T-helper 17 cell (primary cell): ENCODE data around the gene NEB. TPM values are rescaled to one million over a fixed set of nuclear protein-coding genes. Genes with fewer than 3 reads are reported as not detected.
"Not testable (repeated sequence)": the region's sequence is repeated elsewhere in the genome, so short reads cannot be mapped to it uniquely, and the experiment has no call there.

Experiments
- ATAC-seq: fragments of 150-1000 bp; cut with Tn5 transposase; 2 replicates; pipeline ENCODE4 v1.10.0; 2021; ENCODE audit warnings: mild to moderate bottlenecking, moderate library complexity
- DNase-seq, 3 donors: peaks; one replicate each; pipeline versions ENCODE4 v3.0.0 to v3.0.0-alpha.2; 2020 to 2021
- H3K9me3 ChIP-seq: one replicate; pipeline ENCODE4 v1.7.0; 2013; ENCODE audit warnings: low read length, mild to moderate bottlenecking; ENCODE audit not compliant: control insufficient read depth, poor library complexity, severe bottlenecking
- H3K27ac Mint-ChIP-seq: one replicate; pipeline ENCODE4 v1.8.0; 2022; ENCODE audit warnings: mild to moderate bottlenecking, moderate library complexity, mixed read lengths
- H3K27me3 Mint-ChIP-seq: one replicate; pipeline ENCODE4 v1.8.0; 2022; ENCODE audit warnings: mixed read lengths
- H3K36me3 Mint-ChIP-seq: one replicate; pipeline ENCODE4 v1.8.0; 2022; ENCODE audit warnings: low read depth, mixed read lengths
- H3K4me1 Mint-ChIP-seq: one replicate; pipeline ENCODE4 v1.8.0; 2022; ENCODE audit warnings: mild to moderate bottlenecking, mixed read lengths
- H3K4me3 Mint-ChIP-seq: one replicate; pipeline ENCODE4 v1.8.0; 2022; ENCODE audit warnings: mild to moderate bottlenecking, moderate library complexity, mixed read lengths
- total RNA-seq, 4 donors: library from RNA in 2 of 4; stranded (reverse) in 2 of 4; gene quantifications; one replicate each; pipeline ENCODE4 v1.2.3 and lab custom pipeline; 2022 to 2026

Gene NEB
- total RNA-seq, 2 donors from 2014 or later = 1.6 to 1.7 TPM

DNA sequence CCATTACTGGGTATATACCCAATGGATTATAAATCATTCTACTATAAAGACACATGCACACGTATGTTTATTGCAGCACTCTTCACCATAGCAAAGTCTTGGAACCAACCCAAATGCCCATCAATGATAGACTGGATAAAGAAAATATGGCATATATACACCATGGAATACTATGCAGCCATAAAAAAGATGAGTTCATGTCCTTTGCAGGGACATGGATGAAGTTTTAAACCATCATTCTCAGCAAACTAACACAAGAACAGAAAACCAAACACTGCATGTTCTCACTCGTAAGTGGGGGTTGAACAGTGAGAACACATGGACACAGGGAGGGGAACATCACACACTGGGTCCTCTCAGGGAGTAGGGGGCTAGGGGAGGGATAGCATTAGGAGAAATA, 174.8 kb downstream of the NEB start:
- H3K27me3 Mint-ChIP-seq, H3K4me1 Mint-ChIP-seq, H3K4me3 Mint-ChIP-seq, H3K9me3 ChIP-seq, DNase-seq, H3K36me3 Mint-ChIP-seq, ATAC-seq, H3K27ac Mint-ChIP-seq: not testable (repeated sequence)

DNA sequence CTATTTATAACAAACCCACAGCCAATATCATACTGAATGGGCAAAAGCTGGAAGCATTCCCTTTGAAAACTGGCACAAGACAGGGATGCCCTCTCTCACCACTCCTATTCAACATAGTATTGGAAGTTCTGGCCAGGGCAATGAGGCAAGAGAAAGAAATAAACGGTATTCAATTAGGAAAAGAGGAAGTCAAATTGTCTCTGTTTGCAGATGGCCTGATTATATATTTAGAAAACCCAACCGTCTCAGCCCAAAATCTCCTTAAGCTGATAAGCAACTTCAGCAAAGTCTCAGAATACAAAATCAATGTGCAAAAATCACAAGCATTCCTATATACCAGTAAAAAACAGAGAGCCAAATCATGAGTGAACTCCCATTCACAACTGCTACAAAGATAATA, 176.4 kb downstream of the NEB start:
- H3K27me3 Mint-ChIP-seq, H3K4me1 Mint-ChIP-seq, ATAC-seq, H3K9me3 ChIP-seq, H3K4me3 Mint-ChIP-seq, H3K27ac Mint-ChIP-seq, DNase-seq, H3K36me3 Mint-ChIP-seq: not testable (repeated sequence)

DNA sequence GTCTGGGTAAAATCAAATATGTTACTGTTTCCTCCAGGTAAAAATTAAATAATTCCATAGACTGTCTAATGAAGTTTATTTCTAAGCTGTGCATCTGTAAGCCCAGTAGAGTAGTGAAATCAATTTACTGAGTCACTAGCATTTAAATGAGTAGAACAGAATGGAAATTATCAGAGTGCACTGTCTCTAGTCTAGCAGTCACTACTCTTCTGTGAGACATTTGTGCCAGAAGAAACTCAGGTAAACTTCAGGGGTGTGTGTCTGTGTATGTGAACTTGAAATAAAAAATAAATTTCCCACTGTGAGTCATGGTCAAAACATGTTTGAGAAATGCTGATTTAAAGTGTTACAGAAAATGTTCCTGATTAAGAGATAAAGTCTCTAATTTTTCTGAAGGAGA, 178.2 kb downstream of the NEB start:
- DNase-seq (no peak), ATAC-seq (no peak)
- Mint-ChIP-seq H3K27me3 (no peaks in the 10 kb centered on the region), H3K27ac (no peak overlapping the region), H3K4me3 (no peak overlapping the region), H3K36me3 (no peaks in the 10 kb centered on the region), H3K4me1 (no peaks in the 10 kb centered on the region)
- H3K9me3 ChIP-seq = no peaks in the 10 kb centered on the region

DNA sequence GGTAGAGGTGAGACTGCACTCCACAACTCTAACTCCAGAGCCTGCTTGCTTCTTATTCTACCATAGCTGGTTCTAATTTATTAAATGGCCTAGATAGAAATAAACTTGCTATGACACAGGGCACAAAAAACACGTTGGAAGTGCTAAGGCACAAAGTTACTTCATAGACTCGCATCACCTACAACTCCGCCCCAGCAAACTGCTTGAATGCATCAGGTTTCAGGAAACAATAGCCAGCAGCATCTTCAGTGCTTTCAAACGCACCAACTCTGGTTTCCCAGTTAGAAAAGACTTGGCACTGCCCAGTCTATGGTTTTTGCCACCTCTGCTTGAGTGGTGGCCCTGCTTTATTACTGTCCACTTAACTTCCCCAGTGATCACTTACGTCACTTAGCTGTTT, 182.0 kb downstream of the NEB start:
- Mint-ChIP-seq H3K4me1 (no peaks in the 10 kb centered on the region), H3K36me3 (no peaks in the 10 kb centered on the region), H3K27ac (no peak overlapping the region), H3K27me3 (no peaks in the 10 kb centered on the region), H3K4me3 (no peak overlapping the region)
- DNase-seq (no peak), ATAC-seq (no peak)
- no peaks in the 10 kb centered on the region for H3K9me3 ChIP-seq

DNA sequence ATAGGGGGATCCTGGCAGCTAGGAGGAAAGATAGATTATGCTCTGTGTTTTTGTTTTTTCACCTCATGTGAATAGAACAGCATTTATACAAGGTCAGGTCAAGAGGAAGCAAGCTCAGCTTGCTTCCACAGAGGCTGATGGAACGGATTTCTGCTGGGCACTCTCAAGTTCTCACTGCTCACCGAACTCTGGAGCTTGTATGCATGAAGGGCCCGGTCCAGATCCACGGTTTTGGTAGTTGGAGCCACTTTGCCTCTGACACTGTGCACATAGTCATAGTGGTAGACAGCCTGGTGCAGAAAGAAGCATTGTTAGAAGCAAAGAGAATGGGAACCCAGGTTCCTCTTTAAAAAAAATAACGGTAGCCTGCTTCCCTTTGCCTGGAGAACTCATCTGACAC, 182.7 kb downstream of the NEB start:
- H3K36me3 Mint-ChIP-seq = no peaks in the 10 kb centered on the region
- ATAC-seq = no peak
- H3K4me3 Mint-ChIP-seq = no peak overlapping the region

DNA sequence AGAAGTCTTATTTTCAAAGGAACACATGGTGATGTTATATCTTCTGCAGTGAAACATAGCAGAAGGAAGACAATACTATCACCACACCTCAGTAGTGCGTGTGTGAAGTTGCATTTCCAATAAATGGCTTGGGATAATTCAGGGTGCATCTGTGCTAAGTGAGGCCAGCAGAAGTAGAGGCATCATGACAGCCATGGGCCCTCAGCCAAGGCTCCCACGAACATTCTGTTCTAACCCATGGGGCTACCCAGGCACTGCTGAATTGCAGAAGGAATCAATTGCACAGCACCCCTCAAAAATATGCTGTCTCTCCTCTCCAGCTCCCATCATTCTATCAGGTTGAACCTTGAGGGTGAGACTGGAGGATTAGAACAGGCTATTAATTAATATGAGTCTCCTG, 185.1 kb downstream of the NEB start:
- no peaks in the 10 kb centered on the region for H3K4me1 Mint-ChIP-seq
- H3K36me3 Mint-ChIP-seq = no peaks in the 10 kb centered on the region
- no peak overlapping the region for H3K4me3 Mint-ChIP-seq
- no peaks in the 10 kb centered on the region for H3K9me3 ChIP-seq
- no peak for ATAC-seq
- no peak for DNase-seq
- no peaks in the 10 kb centered on the region for H3K27me3 Mint-ChIP-seq
- no peak overlapping the region for H3K27ac Mint-ChIP-seq

More for the DNA sequence above, 182.7 kb downstream of the NEB start:
- no peak overlapping the region for H3K27ac Mint-ChIP-seq
- H3K4me1 Mint-ChIP-seq = no peaks in the 10 kb centered on the region
- no peaks in the 10 kb centered on the region for H3K27me3 Mint-ChIP-seq
- no peaks in the 10 kb centered on the region for H3K9me3 ChIP-seq
- no peak for DNase-seq

DNA sequence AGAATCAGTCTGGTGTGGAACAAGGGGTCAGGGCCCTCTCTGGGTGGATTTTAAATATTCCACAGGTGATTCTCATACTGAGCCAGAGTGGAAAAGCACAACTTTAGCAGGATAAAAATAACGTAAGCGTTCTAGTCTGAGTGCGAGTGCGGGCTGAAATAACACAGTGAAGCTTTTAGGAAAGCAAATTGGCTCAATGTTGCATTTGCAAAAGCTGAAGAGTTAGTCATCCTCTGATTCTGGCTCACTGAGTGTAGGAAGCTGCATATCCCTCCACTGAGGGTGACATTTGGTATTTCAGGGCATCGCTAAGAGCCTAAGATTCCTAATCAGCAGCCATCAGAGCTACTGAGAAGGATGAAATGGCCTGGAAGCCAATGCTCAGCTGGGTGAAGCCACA, 189.8 kb downstream of the NEB start:
- DNase-seq (no peak), ATAC-seq (no peak)
- Mint-ChIP-seq H3K4me1 (no peaks in the 10 kb centered on the region), H3K27ac (no peak overlapping the region), H3K36me3 (no peaks in the 10 kb centered on the region), H3K27me3 (no peaks in the 10 kb centered on the region), H3K4me3 (no peak overlapping the region)
- no peaks in the 10 kb centered on the region for H3K9me3 ChIP-seq

DNA sequence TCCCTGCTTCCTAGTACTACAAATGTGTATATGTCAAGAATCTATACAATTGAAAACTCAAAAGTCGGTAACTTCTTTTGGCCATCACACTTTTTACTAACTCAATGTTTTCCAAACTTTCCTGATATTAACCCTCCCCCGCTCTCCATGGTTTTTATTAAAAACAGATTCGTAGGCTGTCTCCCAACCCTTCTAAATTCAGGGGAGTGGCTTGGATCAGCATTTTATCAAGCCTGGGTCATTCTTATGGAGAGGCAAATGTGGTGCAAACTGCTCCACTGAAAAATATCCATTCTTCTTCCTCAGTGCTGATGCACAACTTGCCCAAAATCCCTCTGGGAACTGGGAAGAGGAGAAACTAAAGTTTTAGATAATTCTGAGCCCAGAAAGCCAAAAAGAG, 190.4 kb downstream of the NEB start:
- ATAC-seq (no peak), DNase-seq (no peak)
- no peaks in the 10 kb centered on the region for H3K4me1 Mint-ChIP-seq
- H3K27me3 Mint-ChIP-seq = no peaks in the 10 kb centered on the region
- peaks cover 2% of the 10 kb centered on the region for H3K36me3 Mint-ChIP-seq
- no peak overlapping the region for H3K27ac Mint-ChIP-seq
- H3K4me3 Mint-ChIP-seq = no peak overlapping the region
- no peaks in the 10 kb centered on the region for H3K9me3 ChIP-seq

DNA sequence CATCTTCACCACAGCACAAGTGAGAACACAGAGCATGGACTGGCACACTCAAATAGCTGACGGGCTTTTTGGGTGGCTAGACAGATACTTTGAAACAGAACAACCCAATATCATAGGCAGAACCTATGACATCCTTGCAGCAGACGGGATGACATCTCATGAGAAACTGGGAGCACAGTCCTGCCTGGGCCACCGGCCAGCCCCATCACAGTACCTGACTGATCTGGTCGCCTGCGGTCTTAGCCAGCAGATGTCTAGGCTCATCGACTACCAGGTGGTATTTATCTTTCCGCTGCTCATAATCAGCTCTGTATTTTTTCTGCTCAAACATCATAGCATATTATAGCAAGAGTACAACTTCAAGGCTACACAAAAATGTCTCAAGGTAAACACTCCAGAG, 200.3 kb downstream of the NEB start:
- Mint-ChIP-seq H3K4me1 (no peaks in the 10 kb centered on the region), H3K27ac (no peak overlapping the region), H3K4me3 (no peak overlapping the region), H3K27me3 (no peaks in the 10 kb centered on the region), H3K36me3 (no peaks in the 10 kb centered on the region)
- ATAC-seq (no peak), DNase-seq (no peak)
- no peaks in the 10 kb centered on the region for H3K9me3 ChIP-seq

DNA sequence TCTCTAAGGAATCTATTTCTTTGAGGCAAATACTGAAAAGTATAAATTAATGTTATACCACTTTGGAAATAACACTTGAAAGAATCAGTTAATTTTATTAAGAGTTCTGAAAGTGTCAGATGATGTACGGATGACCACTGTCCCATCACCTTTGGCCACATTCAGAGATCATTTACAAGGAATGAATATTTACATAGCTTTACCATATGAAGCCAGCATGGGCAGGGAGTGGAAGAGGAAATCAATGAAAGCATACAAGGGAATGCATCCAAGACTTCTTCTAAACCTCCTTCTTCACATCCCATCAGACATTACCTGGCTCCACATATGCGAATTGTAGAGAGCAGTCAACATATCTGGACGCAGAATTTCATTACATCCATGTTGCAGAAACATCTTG, 201.1 kb downstream of the NEB start:
- ATAC-seq = no peak
- no peak overlapping the region for H3K4me3 Mint-ChIP-seq
- H3K27me3 Mint-ChIP-seq = no peaks in the 10 kb centered on the region
- no peaks in the 10 kb centered on the region for H3K9me3 ChIP-seq
- DNase-seq = no peak
- H3K4me1 Mint-ChIP-seq = no peaks in the 10 kb centered on the region
- no peaks in the 10 kb centered on the region for H3K36me3 Mint-ChIP-seq
- no peak overlapping the region for H3K27ac Mint-ChIP-seq

DNA sequence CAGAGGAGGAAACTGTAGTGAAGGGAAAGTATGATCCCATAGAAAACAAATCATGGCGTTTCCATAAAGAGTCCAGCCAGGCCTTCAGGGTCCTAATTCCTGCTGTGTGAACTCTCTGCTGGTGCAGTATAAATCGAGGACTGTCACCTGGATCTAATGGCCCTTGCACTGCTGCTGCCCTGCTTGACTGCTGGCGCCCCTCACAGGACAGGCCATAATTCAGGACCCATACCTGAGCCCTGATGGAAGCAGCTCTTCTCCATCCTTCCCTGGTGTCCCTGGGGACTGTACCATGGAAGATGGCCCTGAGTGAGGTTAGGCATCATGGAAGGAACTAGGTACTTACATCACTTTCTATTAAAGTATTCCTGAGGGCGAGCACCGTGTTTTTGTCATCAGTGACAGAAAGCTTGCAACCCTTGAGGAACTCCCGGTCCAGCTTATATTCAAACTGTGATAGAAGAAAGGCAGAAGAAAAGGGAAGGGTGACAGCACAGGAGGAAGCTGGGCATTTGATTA, 207.6 kb downstream of the NEB start:
- Mint-ChIP-seq H3K36me3 (no peaks in the 10 kb centered on the region), H3K4me3 (no peak overlapping the region), H3K4me1 (no peaks in the 10 kb centered on the region), H3K27ac (no peak overlapping the region), H3K27me3 (no peaks in the 10 kb centered on the region)
- H3K9me3 ChIP-seq = no peaks in the 10 kb centered on the region
- DNase-seq (no peak), ATAC-seq (no peak)

DNA sequence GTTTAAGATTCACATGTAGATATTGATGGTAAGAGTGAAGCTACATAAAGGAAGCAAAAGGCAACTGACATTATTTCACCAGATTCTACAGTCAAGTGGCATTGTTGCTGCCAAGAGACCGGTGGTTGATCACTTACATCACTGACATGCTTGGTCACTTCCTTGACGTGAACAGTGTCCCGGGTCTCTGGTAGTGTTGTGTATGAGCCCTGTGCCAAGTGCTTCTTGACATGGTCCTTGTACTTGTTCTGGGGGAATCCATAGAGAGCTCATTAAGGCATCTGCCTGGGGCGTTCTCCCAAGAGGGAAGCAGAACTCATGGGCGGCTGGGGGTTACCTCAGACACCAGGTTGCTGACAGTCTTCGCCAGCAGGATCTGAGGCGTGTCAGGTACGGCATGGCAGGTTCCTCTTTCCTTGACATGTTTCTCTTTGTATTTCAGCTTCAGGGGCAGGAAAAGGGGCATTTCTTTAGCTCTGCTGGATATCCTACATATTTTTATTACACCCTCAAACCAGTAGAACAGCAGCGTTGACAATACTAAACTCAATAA, 208.4 kb downstream of the NEB start:
- H3K36me3 Mint-ChIP-seq = no peaks in the 10 kb centered on the region
- no peak overlapping the region for H3K27ac Mint-ChIP-seq
- no peak overlapping the region for H3K4me3 Mint-ChIP-seq
- no peaks in the 10 kb centered on the region for H3K27me3 Mint-ChIP-seq
- H3K9me3 ChIP-seq = no peaks in the 10 kb centered on the region
- DNase-seq (no peak), ATAC-seq (peak; percentile 63)
- no peaks in the 10 kb centered on the region for H3K4me1 Mint-ChIP-seq

DNA sequence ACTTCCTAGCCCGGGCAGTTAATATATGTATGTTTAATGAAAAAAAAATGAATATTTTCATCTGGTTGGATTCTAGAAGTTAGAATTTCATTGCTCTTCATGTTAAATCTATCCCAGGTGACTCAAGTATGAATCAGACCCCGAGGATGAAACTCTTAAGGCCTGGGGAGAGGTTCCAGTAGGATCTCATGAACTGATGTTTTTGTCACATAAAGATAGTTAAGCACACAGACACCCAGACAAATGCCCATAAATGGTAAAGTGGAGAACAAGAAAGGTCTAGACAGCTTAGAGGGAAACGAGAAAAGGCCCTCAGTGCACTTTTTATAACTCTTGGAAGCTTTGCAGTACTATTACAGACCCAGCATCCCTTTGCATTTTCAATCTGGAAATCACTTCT, 210.4 kb downstream of the NEB start:
- Mint-ChIP-seq H3K4me1 (no peaks in the 10 kb centered on the region), H3K27me3 (no peaks in the 10 kb centered on the region), H3K4me3 (no peak overlapping the region), H3K27ac (no peak overlapping the region), H3K36me3 (no peaks in the 10 kb centered on the region)
- DNase-seq (no peak), ATAC-seq (no peak)
- no peaks in the 10 kb centered on the region for H3K9me3 ChIP-seq

DNA sequence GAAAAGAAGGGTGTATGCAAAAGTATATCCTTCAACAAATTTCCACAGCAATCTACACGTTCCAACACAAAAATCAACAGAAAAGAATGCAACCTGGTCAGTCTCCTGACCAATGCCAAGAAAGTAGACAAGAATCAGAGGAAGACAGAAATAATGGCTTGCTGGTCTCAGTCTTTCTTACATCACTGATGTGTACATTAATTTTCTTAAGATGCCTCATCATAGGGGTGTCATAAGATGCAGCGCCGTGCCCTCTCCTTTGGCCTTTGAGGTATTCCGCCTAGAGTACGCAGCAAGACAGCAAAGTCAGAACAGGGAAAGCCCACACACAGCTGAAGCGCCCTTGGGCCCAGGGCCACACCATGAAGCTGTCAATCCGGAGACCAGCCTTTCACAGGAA, 211.7 kb downstream of the NEB start:
- no peaks in the 10 kb centered on the region for H3K9me3 ChIP-seq
- Mint-ChIP-seq H3K27me3 (no peaks in the 10 kb centered on the region), H3K4me3 (no peak overlapping the region), H3K4me1 (no peaks in the 10 kb centered on the region), H3K36me3 (no peaks in the 10 kb centered on the region), H3K27ac (no peak overlapping the region)
- DNase-seq = no peak
- no peak for ATAC-seq
